ENCODE results near the gene CASQ1. TPM values are rescaled to one million over a fixed set of nuclear protein-coding genes. Genes with fewer than 3 reads are reported as not detected.

The CASQ1 gene
- total RNA-seq, 1 donor from 2014 or later: not detected

DNA sequence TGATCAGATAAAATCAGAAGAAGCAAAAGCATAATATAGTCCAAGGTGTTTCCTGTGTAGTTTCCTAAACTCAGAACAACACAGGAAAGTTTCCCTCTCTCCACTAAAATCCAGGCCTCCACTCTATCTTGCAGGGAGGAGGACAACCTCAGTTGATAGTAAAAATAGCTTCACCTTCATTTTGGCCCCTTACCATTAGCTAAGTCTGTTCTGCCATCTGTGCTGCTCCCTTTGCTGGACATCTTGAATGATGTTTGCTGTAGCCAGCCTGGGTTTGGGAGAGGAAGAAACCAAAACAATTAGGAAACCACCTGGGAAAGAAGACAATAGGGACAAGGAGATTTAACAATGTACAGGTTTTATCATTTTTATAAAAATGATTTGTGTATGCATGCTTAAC lies 53.4 kb downstream of the CASQ1 start:
- TF ChIP-seq, protein P1, sequence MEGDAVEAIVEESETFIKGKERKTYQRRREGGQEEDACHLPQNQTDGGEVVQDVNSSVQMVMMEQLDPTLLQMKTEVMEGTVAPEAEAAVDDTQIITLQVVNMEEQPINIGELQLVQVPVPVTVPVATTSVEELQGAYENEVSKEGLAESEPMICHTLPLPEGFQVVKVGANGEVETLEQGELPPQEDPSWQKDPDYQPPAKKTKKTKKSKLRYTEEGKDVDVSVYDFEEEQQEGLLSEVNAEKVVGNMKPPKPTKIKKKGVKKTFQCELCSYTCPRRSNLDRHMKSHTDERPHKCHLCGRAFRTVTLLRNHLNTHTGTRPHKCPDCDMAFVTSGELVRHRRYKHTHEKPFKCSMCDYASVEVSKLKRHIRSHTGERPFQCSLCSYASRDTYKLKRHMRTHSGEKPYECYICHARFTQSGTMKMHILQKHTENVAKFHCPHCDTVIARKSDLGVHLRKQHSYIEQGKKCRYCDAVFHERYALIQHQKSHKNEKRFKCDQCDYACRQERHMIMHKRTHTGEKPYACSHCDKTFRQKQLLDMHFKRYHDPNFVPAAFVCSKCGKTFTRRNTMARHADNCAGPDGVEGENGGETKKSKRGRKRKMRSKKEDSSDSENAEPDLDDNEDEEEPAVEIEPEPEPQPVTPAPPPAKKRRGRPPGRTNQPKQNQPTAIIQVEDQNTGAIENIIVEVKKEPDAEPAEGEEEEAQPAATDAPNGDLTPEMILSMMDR (conservative IDR thresholded peaks at IDR 0.05; ENCODE audit: low read depth, low read length): no peak
- DNase-seq (ENCODE audit: low read depth): no peak
- H3K4me3 ChIP-seq (ENCODE audit: low read depth, low read length): no peak overlapping the region

DNA sequence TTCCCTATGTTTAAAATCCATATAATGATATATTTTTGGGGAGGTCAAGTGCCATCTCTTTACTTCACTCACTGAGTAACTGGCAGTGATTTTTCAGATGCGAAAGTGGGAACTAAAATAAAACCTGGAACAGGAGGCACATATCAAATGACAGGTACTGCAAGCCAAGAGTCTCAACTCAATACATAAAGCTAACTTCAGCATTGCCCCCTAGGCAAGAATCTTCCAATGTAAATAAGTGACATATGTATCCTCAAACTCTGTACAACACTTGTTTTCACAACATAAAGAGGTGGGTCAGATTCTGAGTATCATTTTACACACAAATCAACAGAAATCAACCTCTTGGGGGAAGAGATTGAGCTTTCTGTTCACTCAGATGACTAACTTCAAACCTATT lies 53.8 kb downstream of the CASQ1 start:
- no peak for DNase-seq (ENCODE audit: low read depth)
- no peak overlapping the region for H3K4me3 ChIP-seq (ENCODE audit: low read depth, low read length)
- TF ChIP-seq, protein P1 (conservative IDR thresholded peaks at IDR 0.05; ENCODE audit: low read depth, low read length): no peak

DNA sequence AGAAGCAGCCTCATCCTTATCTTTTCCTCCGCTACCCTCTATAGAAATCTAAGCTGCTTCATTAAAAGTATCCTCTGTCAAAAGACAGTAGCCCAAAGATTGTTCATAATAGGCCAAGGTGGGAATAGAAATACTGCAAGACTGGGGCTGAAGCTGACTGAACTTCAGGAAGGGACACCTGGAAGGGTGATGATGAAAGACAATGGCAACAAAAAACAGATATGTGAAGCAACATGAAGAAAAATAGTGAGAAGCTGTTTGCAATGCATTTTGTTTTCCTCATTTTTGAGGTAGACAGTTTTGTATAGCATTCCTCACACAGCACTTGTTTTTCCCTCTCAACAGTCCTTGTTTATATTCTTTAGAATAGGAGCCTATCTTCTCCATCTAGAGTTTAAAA lies 55.1 kb downstream of the CASQ1 start:
- TF ChIP-seq, protein P1 (conservative IDR thresholded peaks at IDR 0.05; ENCODE audit: low read depth, low read length): no peak
- DNase-seq (ENCODE audit: low read depth): no peak

DNA sequence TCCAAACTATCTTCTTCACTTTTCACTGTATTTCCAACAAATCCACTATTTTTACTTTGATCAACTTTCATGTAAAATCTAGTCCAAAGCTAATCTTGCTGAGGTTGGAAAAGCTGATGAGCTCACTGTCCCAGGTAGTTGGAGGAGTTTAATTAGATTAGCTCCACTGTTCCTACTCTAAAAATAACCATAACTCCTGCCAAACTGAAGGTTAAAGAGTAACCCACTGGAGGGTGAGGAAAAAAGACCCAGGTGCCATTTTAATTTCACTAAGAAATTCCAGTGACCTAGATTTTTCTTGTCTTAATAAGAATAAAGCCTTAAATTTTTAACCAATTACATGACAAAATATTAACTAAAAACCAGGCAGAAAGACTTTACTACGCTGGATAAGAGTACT lies 56.7 kb downstream of the CASQ1 start:
- DNase-seq (ENCODE audit: low read depth): no peak
- H3K4me3 ChIP-seq (ENCODE audit: low read depth, low read length): no peak overlapping the region
- TF ChIP-seq, protein P1 (conservative IDR thresholded peaks at IDR 0.05; ENCODE audit: low read depth, low read length): no peak

More for the DNA sequence above, 55.1 kb downstream of the CASQ1 start:
- H3K4me3 ChIP-seq (ENCODE audit: low read depth, low read length): no peak overlapping the region

DNA sequence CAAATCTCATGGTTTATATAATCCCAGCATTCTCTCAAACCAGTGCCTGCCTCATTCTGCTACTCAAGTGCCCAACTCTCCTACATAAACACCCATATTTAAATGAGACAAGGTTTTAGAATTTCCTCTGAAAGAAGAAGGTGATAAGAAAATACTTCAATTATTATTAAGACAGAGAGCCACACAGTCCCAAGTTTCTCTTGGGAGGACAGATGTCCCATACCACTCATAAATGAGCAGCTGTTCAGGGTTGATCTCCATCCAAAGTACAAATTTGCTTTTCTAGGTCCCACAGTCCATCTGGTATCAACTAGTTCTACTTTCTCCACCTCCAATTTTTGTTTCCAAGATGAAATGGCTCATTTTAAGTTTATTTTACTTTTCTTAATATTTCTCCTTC lies 60.6 kb downstream of the CASQ1 start:
- DNase-seq (ENCODE audit: low read depth): no peak
- TF ChIP-seq, protein P1 (conservative IDR thresholded peaks at IDR 0.05; ENCODE audit: low read depth, low read length): no peak
- H3K4me3 ChIP-seq (ENCODE audit: low read depth, low read length): no peak overlapping the region

Other genes starting within 250 kb of the CASQ1 start
- 1.4 and 2.0 TPM in 2 replicates for gene IGSF9, start 245.0 kb upstream of the CASQ1 start, total RNA-seq
- gene SLAMF9, start 236.3 kb upstream of the CASQ1 start, total RNA-seq: not detected in 2 replicates
- gene PIGM, start 158.6 kb upstream of the CASQ1 start, total RNA-seq: 2.2 and 2.5 TPM in 2 replicates
- not detected in 2 replicates for gene KCNJ10, start 120.4 kb upstream of the CASQ1 start, total RNA-seq
- gene KCNJ9, start 109.0 kb upstream of the CASQ1 start, total RNA-seq: not detected in 2 replicates
- 28.4 and 33.3 TPM in 2 replicates for gene IGSF8, start 92.0 kb upstream of the CASQ1 start, total RNA-seq
- gene ATP1A2, start 74.8 kb upstream of the CASQ1 start, total RNA-seq: not detected in 2 replicates
- gene ATP1A4, start 39.0 kb upstream of the CASQ1 start, total RNA-seq: not detected in 2 replicates
- 57.8 and 115 TPM in 2 replicates for gene PEA15, start 14.8 kb downstream of the CASQ1 start, total RNA-seq
- gene DCAF8, start 72.0 kb downstream of the CASQ1 start, total RNA-seq: 32.3 and 41.6 TPM in 2 replicates
- 21.6 and 36.7 TPM in 2 replicates for gene PEX19, start 94.6 kb downstream of the CASQ1 start, total RNA-seq
- 89.7 and 96.7 TPM in 2 replicates for gene COPA, start 152.7 kb downstream of the CASQ1 start, total RNA-seq
- 55.7 and 57.0 TPM in 2 replicates for gene NCSTN, start 152.8 kb downstream of the CASQ1 start, total RNA-seq
- gene NHLH1, start 176.5 kb downstream of the CASQ1 start, total RNA-seq: not detected in 2 replicates
- 5.6 and 7.2 TPM in 2 replicates for gene VANGL2, start 210.0 kb downstream of the CASQ1 start, total RNA-seq

All from epithelial cell of proximal tubule (primary cell).